ENCODE results near the gene PROK2.

Gene PROK2

GRCh38 chr3:71734881-71735280 is 50.1 kb downstream of the PROK2 start:
- no peak for DNase-seq (ENCODE audit: low read depth in 3 of 3)

- DNase-seq (ENCODE audit: low read depth in 3 of 3), result no peak
Measured at GRCh38 chr3:71733319-71733718, 51.6 kb downstream of the PROK2 start.

- no peak for DNase-seq (ENCODE audit: low read depth in 3 of 3)
Measured at GRCh38 chr3:71732637-71733036, 52.3 kb downstream of the PROK2 start.

GRCh38 chr3:71728632-71729342 is 56.2 kb downstream of the PROK2 start:
- DNase-seq (ENCODE audit: low read depth in 3 of 3), result no peak

GRCh38 chr3:71726146-71726545 is 58.8 kb downstream of the PROK2 start:
- peak in 1 of 3 donors; percentile 11 for DNase-seq (ENCODE audit: low read depth in 3 of 3)

GRCh38 chr3:71725271-71725991 is 59.5 kb downstream of the PROK2 start, which contains the start of gene EIF4E3:
Gene EIF4E3 (minus strand): TSS chr3:71725402. CDS start chr3:71725367, 35 bp downstream.
- DNase-seq (ENCODE audit: low read depth in 3 of 3), result peak in 2 of 3 donors; percentile 6 to 14

GRCh38 chr3:71724584-71725270 is 60.2 kb downstream of the PROK2 start:
- DNase-seq (ENCODE audit: low read depth in 3 of 3), result peak in 1 of 3 donors; percentile 8

- DNase-seq (ENCODE audit: low read depth in 3 of 3), result no peak
Measured at GRCh38 chr3:71724171-71724453, 60.8 kb downstream of the PROK2 start.

GRCh38 chr3:71723452-71724170 is 61.3 kb downstream of the PROK2 start:
- DNase-seq (ENCODE audit: low read depth in 3 of 3), result peak in 1 of 3 donors; percentile 25

- no peak for DNase-seq (ENCODE audit: low read depth in 3 of 3)
Measured at GRCh38 chr3:71722693-71723092, 62.3 kb downstream of the PROK2 start.
